Tibial nerve (tissue), 4 donors: ENCODE data around the gene TAGLN3. TPM values are rescaled to one million over a fixed set of nuclear protein-coding genes. Genes with fewer than 3 reads are reported as not detected.

Experiments used
- DNase-seq, 2 donors: peaks; one replicate each; pipeline ENCODE4 v3.0.0-alpha.2; 2019; ENCODE audit warnings: low spot score in 2 of 2
- H3K27ac ChIP-seq, 4 donors: fragments of 200-600 bp; sonication (generic) in 3 of 4; one replicate each; pipeline ENCODE4 v1.5.1; 2017 to 2019; ENCODE audit warnings: mild to moderate bottlenecking in 1 of 4
- H3K27me3 ChIP-seq, 2 donors: fragments of 200-600 bp; sonication (generic) in 1 of 2; one replicate each; pipeline versions ENCODE4 v1.5.1 to v1.6.0; 2017 to 2019
- H3K36me3 ChIP-seq, 3 donors: fragments of 200-600 bp; sonication (generic); one replicate each; pipeline ENCODE4 v1.5.1; 2018 to 2019
- H3K4me1 ChIP-seq, 4 donors: fragments of 200-600 bp; sonication (generic) in 3 of 4; one replicate each; pipeline ENCODE4 v1.5.1; 2017 to 2019
- H3K4me3 ChIP-seq, 4 donors: fragments of 200-600 bp; sonication (generic) in 3 of 4; one replicate each; pipeline ENCODE4 v1.5.1; 2017 to 2019; ENCODE audit warnings: mild to moderate bottlenecking in 1 of 4, moderate library complexity in 1 of 4
- H3K9me3 ChIP-seq, 4 donors: fragments of 200-600 bp; sonication (generic) in 3 of 4; one replicate each; pipeline ENCODE4 v1.5.1; 2017 to 2019
- CTCF ChIP-seq, 5 experiments: fragments of 200-600 bp in 3 of 5; fragments of 450-650 bp in 2 of 5; sonication (generic) in 3 of 5; IDR thresholded peaks; one replicate each; pipeline ENCODE4 v1.5.1; 2016 to 2019; ENCODE audit warnings: antibody characterized with exemption in 5 of 5, mild to moderate bottlenecking in 3 of 5, moderate library complexity in 2 of 5
- EP300 ChIP-seq, 2 donors: sonication (generic); formaldehyde crosslinking; IDR thresholded peaks; one replicate each; pipeline ENCODE4 v1.6.1; 2017; ENCODE audit warnings: antibody characterized with exemption in 2 of 2, mild to moderate bottlenecking in 1 of 2
- POLR2A ChIP-seq, 2 donors: fragments of 450-650 bp; IDR thresholded peaks; one replicate each; pipeline ENCODE4 v1.6.1; 2017; ENCODE audit warnings: antibody characterized with exemption in 2 of 2, mild to moderate bottlenecking in 2 of 2, moderate library complexity in 2 of 2
- WGBS, 2 donors: methylation state at CpG; one replicate each; pipeline ENCODE4 v1.1.5; 2018; 5-methylcytosine and 5-hydroxymethylcytosine counted together
- total RNA-seq, 4 donors: library from RNA; depleted of rRNA; stranded (reverse); fragments of >200 nt; gene quantifications; one replicate each; pipeline ENCODE4 v1.1.0, GENCODE V29; 2016

The TAGLN3 gene
- total RNA-seq, 4 donors from 2014 or later: 3.1 TPM; not detected in 3

GRCh38 chr3:111961461-111962164, 37.1 kb upstream of the TAGLN3 start:
- no peak for TF ChIP-seq CTCF (IDR thresholded peaks at IDR 0.05)
- no peak for TF ChIP-seq EP300 (IDR thresholded peaks at IDR 0.05)
- no peak for TF ChIP-seq POLR2A (IDR thresholded peaks at IDR 0.05)
- peaks cover 0 to 17% (median 2%) of the 10 kb centered on the region in 4 donors for H3K4me1 ChIP-seq
- H3K4me3 ChIP-seq: no peak overlapping the region
- no peak overlapping the region for H3K27ac ChIP-seq
- 74 to 86% methylated on average over 3 of the region's 3 CpGs for WGBS, 2 donors
- no peak for DNase-seq
- peaks cover 0 to 11% (median 0%) of the 10 kb centered on the region in 3 donors for H3K36me3 ChIP-seq
- no peaks in the 10 kb centered on the region for H3K9me3 ChIP-seq
- no peaks in the 10 kb centered on the region for H3K27me3 ChIP-seq

- TF ChIP-seq POLR2A (IDR thresholded peaks at IDR 0.05) (no peak), EP300 (IDR thresholded peaks at IDR 0.05) (peak in 1 of 2 donors; percentile 15)
- peaks cover 0 to 11% (median 0%) of the 10 kb centered on the region in 3 donors for H3K36me3 ChIP-seq
- no peak overlapping the region for H3K4me3 ChIP-seq
- WGBS, 2 donors: 35 to 42% methylated on average over 1 of the region's 1 CpG
- H3K27ac ChIP-seq: peak overlapping the region in 2 of 4 donors; percentile 37 to 72
- no peak for DNase-seq
- peaks cover 0 to 23% (median 4%) of the 10 kb centered on the region in 4 donors for H3K4me1 ChIP-seq
- no peaks in the 10 kb centered on the region for H3K27me3 ChIP-seq
- H3K9me3 ChIP-seq: no peaks in the 10 kb centered on the region
Measured at GRCh38 chr3:111963424-111963823, 35.3 kb upstream of the TAGLN3 start.

- DNase-seq: no peak
- 80 to 86% methylated on average over 2 of the region's 2 CpGs for WGBS, 2 donors
- no peak overlapping the region for H3K27ac ChIP-seq
- no peak for TF ChIP-seq CTCF (IDR thresholded peaks at IDR 0.05)
- no peak for TF ChIP-seq POLR2A (IDR thresholded peaks at IDR 0.05)
- TF ChIP-seq EP300 (IDR thresholded peaks at IDR 0.05): no peak
- peaks cover 0 to 15% (median 0%) of the 10 kb centered on the region in 3 donors for H3K36me3 ChIP-seq
- H3K27me3 ChIP-seq: no peaks in the 10 kb centered on the region
- H3K9me3 ChIP-seq: no peaks in the 10 kb centered on the region
- H3K4me1 ChIP-seq: peaks cover 0 to 27% (median 4%) of the 10 kb centered on the region in 4 donors
- H3K4me3 ChIP-seq: no peak overlapping the region
Measured at GRCh38 chr3:111965484-111965883, 33.2 kb upstream of the TAGLN3 start.

- DNase-seq: no peak
- Histone ChIP-seq H3K27ac (peak overlapping the region in 2 of 4 donors; percentile 54 to 73), H3K4me1 (peaks cover 0 to 36% (median 6%) of the 10 kb centered on the region in 4 donors), H3K4me3 (no peak overlapping the region), H3K36me3 (peaks cover 0 to 21% (median 0%) of the 10 kb centered on the region in 3 donors), H3K27me3 (no peaks in the 10 kb centered on the region), H3K9me3 (no peaks in the 10 kb centered on the region)
- 9 to 15% methylated on average over 3 of the region's 3 CpGs for WGBS, 2 donors
- TF ChIP-seq EP300 (IDR thresholded peaks at IDR 0.05) (no peak), CTCF (IDR thresholded peaks at IDR 0.05) (no peak), POLR2A (IDR thresholded peaks at IDR 0.05) (no peak)
Measured at GRCh38 chr3:111967068-111967467, 31.7 kb upstream of the TAGLN3 start.

- Histone ChIP-seq H3K27ac (peak overlapping the region in 2 of 4 donors; percentile 54 to 73), H3K36me3 (peaks cover 0 to 17% (median 0%) of the 10 kb centered on the region in 3 donors), H3K9me3 (no peaks in the 10 kb centered on the region), H3K4me3 (no peak overlapping the region), H3K27me3 (no peaks in the 10 kb centered on the region), H3K4me1 (peaks cover 0 to 36% (median 6%) of the 10 kb centered on the region in 4 donors)
- peak; percentile 90 to 97 for DNase-seq
- 8 to 9% methylated on average over 8 of the region's 8 CpGs for WGBS, 2 donors
- TF ChIP-seq POLR2A (IDR thresholded peaks at IDR 0.05) (no peak), CTCF (IDR thresholded peaks at IDR 0.05) (peak; percentile 71 to 89 (median 83)), EP300 (IDR thresholded peaks at IDR 0.05) (peak in 1 of 2 donors; percentile 40)
Measured at GRCh38 chr3:111967651-111968274, 31.0 kb upstream of the TAGLN3 start.
